HCT116 (cell line): ENCODE measurements around the gene LBR. TPM values are rescaled to one million over a fixed set of nuclear protein-coding genes. Genes with fewer than 3 reads are reported as not detected.

Source experiments
- ATAC-seq: fragments of 200-7000 bp; cut with Tn5 transposase; 2 replicates; pipeline ENCODE4 v1.9.1; 2020; ENCODE audit warnings: mild to moderate bottlenecking, moderate library complexity
- BruUV-seq: library from RNA; stranded (reverse); fragments of 400-500 nt; replicated peaks from 2 replicates; lab custom pipeline; 2021; lab: Mats Ljungman, UMichigan
- CTCF ChIA-PET: fragments of 300-600 bp; sonication (Branson Sonifier 250); formaldehyde crosslinking; loops from one replicate; lab custom pipeline; 2021; ENCODE audit warnings: antibody characterized with exemption; lab: Charles Lee
- POLR2A ChIA-PET: fragments of 300-600, 350-600 bp; sonication (Branson Sonifier 250); formaldehyde crosslinking; loops from one replicate; lab custom pipeline; 2021; ENCODE audit warnings: antibody characterized with exemption; lab: Charles Lee
- RAD21 ChIA-PET, 2 experiments: fragments of 300-600 bp; sonication (Branson Sonifier 250); formaldehyde crosslinking; loops; one replicate each; lab custom pipeline; 2023; ENCODE audit warnings: low total read pairs in 2 of 2; ENCODE audit not compliant: uncharacterized antibody in 2 of 2, unreplicated experiment in 2 of 2, low non-redundant PET in 1 of 2; lab: Charles Lee
- DNase-seq: peaks from one replicate; pipeline ENCODE4 v3.0.0-alpha.2; 2010; ENCODE audit warnings: low read depth, low spot score
- H2AFZ ChIP-seq: fragments of 200-600 bp; shearing (Covaris generic), sonication (generic); 2 replicates; pipeline ENCODE4 v1.6.1; 2017; ENCODE audit warnings: low read depth, mixed run types, mixed read lengths, antibody characterized with exemption, low read length; ENCODE audit not compliant: poor library complexity, severe bottlenecking
- H3K27ac ChIP-seq: 2 replicates; pipeline ENCODE4 v1.5.1; 2012; ENCODE audit warnings: low read depth, low read length
- H3K27me3 ChIP-seq: fragments of 200-600 bp; sonication (generic); 2 replicates; pipeline ENCODE4 v1.6.1; 2016; ENCODE audit warnings: mixed run types, low read length, mixed read lengths; ENCODE audit not compliant: insufficient read depth
- H3K36me3 ChIP-seq, 2 experiments: fragments of 200-500 bp in 1 of 2; fragments of 200-600 bp in 1 of 2; sonication (Bioruptor generic) in 1 of 2; sonication (generic) in 1 of 2; 2 replicates each; pipeline versions ENCODE4 v1.5.1 to v1.6.1; 2014 to 2016; ENCODE audit warnings: low read length in 2 of 2, inconsistent platforms in 1 of 2, mixed read lengths in 1 of 2, mixed run types in 1 of 2; ENCODE audit not compliant: insufficient read depth in 2 of 2, control insufficient read depth in 1 of 2
- H3K4me1 ChIP-seq, 2 experiments: fragments of 200-600 bp in 1 of 2; sonication (generic) in 1 of 2; 2 replicates each; pipeline versions ENCODE4 v1.5.1 to v1.6.1; 2012 to 2017; ENCODE audit warnings: low read length in 2 of 2, inconsistent platforms in 1 of 2, mild to moderate bottlenecking in 1 of 2, mixed read lengths in 1 of 2, mixed run types in 1 of 2, moderate library complexity in 1 of 2; ENCODE audit not compliant: insufficient read depth in 2 of 2, control insufficient read depth in 1 of 2
- H3K4me2 ChIP-seq: fragments of 200-600 bp; sonication (generic); 2 replicates; pipeline ENCODE4 v1.6.1; 2017; ENCODE audit warnings: mixed run types, low read length, mixed read lengths
- H3K4me3 ChIP-seq, 2 experiments: fragments of 200-600 bp in 1 of 2; sonication (generic) in 1 of 2; replicated peaks in 1 of 2; 2 replicates each; pipeline ENCODE4 v1.5.1; 2011 to 2016; ENCODE audit warnings: low read length in 2 of 2, control low read depth in 1 of 2, low read depth in 1 of 2, mild to moderate bottlenecking in 1 of 2, mixed read lengths in 1 of 2, mixed run types in 1 of 2
- H3K79me2 ChIP-seq: fragments of 200-600 bp; sonication (generic); 2 replicates; pipeline ENCODE4 v1.6.1; 2017; ENCODE audit warnings: mild to moderate bottlenecking, mixed run types, low read length, moderate library complexity, mixed read lengths; ENCODE audit not compliant: insufficient read depth
- H3K9ac ChIP-seq: fragments of 200-600 bp; sonication (generic); 2 replicates; pipeline ENCODE4 v1.6.1; 2016; ENCODE audit warnings: low read length, mixed read lengths
- H3K9me2 ChIP-seq: fragments of 200-600 bp; sonication (generic), shearing (Covaris generic); 2 replicates; pipeline ENCODE4 v1.6.1; 2017; ENCODE audit warnings: mixed run types, mild to moderate bottlenecking, moderate library complexity; ENCODE audit not compliant: insufficient read depth
- H3K9me3 ChIP-seq, 2 experiments: fragments of 200-500 bp in 1 of 2; fragments of 200-600 bp in 1 of 2; sonication (Bioruptor generic) in 1 of 2; sonication (generic) in 1 of 2; 2 replicates each; pipeline ENCODE4 v1.6.1; 2014 to 2017; ENCODE audit warnings: low read length in 2 of 2, mixed read lengths in 2 of 2, inconsistent platforms in 1 of 2, low read depth in 1 of 2, mild to moderate bottlenecking in 1 of 2, mixed run types in 1 of 2, moderate library complexity in 1 of 2; ENCODE audit not compliant: control insufficient read depth in 1 of 2, insufficient read depth in 1 of 2
- H4K20me1 ChIP-seq: fragments of 200-600 bp; sonication (generic), shearing (Covaris generic); 2 replicates; pipeline ENCODE4 v1.6.1; 2017; ENCODE audit warnings: mixed run types, mild to moderate bottlenecking, moderate library complexity; ENCODE audit not compliant: insufficient read depth
- CEBPB ChIP-seq: IDR thresholded peaks from 2 replicates; pipeline ENCODE4 v1.6.1; 2012; ENCODE audit warnings: low read depth
- ELF1 ChIP-seq: IDR thresholded peaks from 2 replicates; pipeline ENCODE4 v1.6.1; 2012; ENCODE audit warnings: low read depth, borderline replicate concordance
- JUND ChIP-seq: IDR thresholded peaks from 2 replicates; pipeline ENCODE4 v1.6.1; 2012
- POLR2A ChIP-seq: IDR thresholded peaks from 2 replicates; pipeline ENCODE4 v1.7.0; 2011; ENCODE audit warnings: borderline replicate concordance; ENCODE audit not compliant: insufficient read depth, insufficient read length; ENCODE audit errors: extremely low read depth
- RAD21 ChIP-seq: IDR thresholded peaks from 2 replicates; pipeline ENCODE4 v1.6.1; 2012; ENCODE audit warnings: low read depth, mild to moderate bottlenecking
- SRF ChIP-seq: IDR thresholded peaks from 2 replicates; pipeline ENCODE4 v1.6.1; 2012; ENCODE audit warnings: low read depth
- TCF7L2 ChIP-seq: IDR thresholded peaks from 2 replicates; pipeline ENCODE4 v1.7.0; 2011; ENCODE audit warnings: borderline replicate concordance, inconsistent platforms; ENCODE audit not compliant: insufficient read depth, insufficient read length; ENCODE audit errors: extremely low read depth
- ZNF274 ChIP-seq: fragments of 200-500 bp; sonication (Bioruptor generic); IDR thresholded peaks from 2 replicates; pipeline ENCODE4 v1.6.1; 2014; ENCODE audit warnings: mild to moderate bottlenecking, low read depth, low read length, inconsistent platforms
- intact Hi-C: fragments of 100-400 bp; cut with micrococcal nuclease; formaldehyde crosslinking; loops from 2 replicates; pipeline ENCODE4 v1.10.0; 2022
- total RNA-seq: library from RNA; stranded (reverse); gene quantifications from one replicate; pipeline ENCODE4 v1.2.1, GENCODE V29; 2021; ENCODE audit not compliant: unreplicated experiment
- TF ChIP-seq, protein P1 (sequence below): IDR thresholded peaks from 2 replicates; pipeline ENCODE4 v1.6.1; 2011; ENCODE audit warnings: mild to moderate bottlenecking, low read length, moderate library complexity; ENCODE audit not compliant: insufficient replicate concordance; ENCODE audit errors: extremely low read depth
- TF ChIP-seq, protein P2 (sequence below): IDR thresholded peaks from 2 replicates; pipeline ENCODE4 v1.6.1; 2012
- TF ChIP-seq, protein P3 (sequence below): IDR thresholded peaks from 2 replicates; pipeline ENCODE4 v1.6.1; 2012; ENCODE audit warnings: low read depth

LBR gene
- total RNA-seq, 1 experiment from 2014 or later, result 97.4 TPM

DNA sequence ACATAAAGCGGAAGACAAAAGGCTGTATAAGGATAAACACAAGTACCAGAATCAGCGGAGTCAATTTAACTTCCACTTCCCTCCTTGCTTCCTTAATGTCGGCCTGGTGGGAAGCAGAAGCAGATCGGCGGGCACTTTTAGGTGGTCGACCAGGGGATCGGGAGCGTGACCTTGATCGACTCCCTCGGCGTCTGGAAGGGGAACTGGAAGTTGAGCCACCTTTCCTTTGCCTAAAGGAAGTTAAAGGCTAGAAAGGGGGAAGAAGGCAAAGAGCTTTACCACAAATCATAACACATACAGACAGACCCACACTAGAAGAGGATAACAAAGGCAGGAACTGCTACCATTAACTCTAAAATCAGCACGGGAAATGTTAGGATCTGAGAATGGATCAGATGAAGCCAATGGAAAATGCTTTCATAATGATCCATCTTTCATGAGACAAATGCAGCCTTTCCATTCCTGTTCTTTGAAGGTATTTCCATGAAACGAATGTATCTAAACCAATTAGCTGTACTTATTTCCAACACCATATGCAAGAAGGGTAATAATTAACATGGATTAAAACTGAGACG, 5.7 kb downstream of the LBR start (continued):
- TF ChIP-seq, protein P1, sequence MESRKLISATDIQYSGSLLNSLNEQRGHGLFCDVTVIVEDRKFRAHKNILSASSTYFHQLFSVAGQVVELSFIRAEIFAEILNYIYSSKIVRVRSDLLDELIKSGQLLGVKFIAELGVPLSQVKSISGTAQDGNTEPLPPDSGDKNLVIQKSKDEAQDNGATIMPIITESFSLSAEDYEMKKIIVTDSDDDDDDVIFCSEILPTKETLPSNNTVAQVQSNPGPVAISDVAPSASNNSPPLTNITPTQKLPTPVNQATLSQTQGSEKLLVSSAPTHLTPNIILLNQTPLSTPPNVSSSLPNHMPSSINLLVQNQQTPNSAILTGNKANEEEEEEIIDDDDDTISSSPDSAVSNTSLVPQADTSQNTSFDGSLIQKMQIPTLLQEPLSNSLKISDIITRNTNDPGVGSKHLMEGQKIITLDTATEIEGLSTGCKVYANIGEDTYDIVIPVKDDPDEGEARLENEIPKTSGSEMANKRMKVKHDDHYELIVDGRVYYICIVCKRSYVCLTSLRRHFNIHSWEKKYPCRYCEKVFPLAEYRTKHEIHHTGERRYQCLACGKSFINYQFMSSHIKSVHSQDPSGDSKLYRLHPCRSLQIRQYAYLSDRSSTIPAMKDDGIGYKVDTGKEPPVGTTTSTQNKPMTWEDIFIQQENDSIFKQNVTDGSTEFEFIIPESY, result no peak
- TF ChIP-seq SRF (no peak), JUND (no peak)
- TF ChIP-seq, protein P2, sequence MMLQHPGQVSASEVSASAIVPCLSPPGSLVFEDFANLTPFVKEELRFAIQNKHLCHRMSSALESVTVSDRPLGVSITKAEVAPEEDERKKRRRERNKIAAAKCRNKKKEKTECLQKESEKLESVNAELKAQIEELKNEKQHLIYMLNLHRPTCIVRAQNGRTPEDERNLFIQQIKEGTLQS, result no peak

DNA sequence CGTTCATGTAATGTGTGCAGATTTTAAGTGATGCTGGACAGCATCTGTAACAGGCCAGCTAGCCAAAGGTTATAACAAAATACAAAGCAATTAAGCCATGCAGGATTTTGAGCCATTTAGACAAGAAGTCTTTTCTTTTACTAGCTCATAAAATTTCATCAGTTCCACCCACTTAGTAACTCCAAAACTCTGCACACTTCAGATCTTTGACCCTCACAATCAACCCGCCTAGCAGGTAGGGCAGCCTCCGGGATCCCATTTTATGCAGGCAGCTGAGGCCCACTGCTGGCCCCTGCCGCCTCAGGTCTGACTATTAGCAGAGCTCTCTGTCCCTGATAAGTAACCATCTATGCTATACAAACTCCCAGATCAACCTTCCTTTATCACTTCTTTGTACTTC, 9.2 kb downstream of the LBR start:
- H3K9me3 ChIP-seq, result no peaks in the 10 kb centered on the region
- H4K20me1 ChIP-seq, result peaks cover 3% of the 10 kb centered on the region; the same call in 1 of the 2 replicates
- TF ChIP-seq, protein P3, sequence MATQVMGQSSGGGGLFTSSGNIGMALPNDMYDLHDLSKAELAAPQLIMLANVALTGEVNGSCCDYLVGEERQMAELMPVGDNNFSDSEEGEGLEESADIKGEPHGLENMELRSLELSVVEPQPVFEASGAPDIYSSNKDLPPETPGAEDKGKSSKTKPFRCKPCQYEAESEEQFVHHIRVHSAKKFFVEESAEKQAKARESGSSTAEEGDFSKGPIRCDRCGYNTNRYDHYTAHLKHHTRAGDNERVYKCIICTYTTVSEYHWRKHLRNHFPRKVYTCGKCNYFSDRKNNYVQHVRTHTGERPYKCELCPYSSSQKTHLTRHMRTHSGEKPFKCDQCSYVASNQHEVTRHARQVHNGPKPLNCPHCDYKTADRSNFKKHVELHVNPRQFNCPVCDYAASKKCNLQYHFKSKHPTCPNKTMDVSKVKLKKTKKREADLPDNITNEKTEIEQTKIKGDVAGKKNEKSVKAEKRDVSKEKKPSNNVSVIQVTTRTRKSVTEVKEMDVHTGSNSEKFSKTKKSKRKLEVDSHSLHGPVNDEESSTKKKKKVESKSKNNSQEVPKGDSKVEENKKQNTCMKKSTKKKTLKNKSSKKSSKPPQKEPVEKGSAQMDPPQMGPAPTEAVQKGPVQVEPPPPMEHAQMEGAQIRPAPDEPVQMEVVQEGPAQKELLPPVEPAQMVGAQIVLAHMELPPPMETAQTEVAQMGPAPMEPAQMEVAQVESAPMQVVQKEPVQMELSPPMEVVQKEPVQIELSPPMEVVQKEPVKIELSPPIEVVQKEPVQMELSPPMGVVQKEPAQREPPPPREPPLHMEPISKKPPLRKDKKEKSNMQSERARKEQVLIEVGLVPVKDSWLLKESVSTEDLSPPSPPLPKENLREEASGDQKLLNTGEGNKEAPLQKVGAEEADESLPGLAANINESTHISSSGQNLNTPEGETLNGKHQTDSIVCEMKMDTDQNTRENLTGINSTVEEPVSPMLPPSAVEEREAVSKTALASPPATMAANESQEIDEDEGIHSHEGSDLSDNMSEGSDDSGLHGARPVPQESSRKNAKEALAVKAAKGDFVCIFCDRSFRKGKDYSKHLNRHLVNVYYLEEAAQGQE, result no peak
- TF ChIP-seq POLR2A (no peak), ELF1 (no peak), CEBPB (no peak), ZNF274 (no peak), TCF7L2 (no peak), SRF (no peak), RAD21 (no peak)
- TF ChIP-seq, protein P1, result no peak
- BruUV-seq, result no TSS peak
- no peak overlapping the region for H3K27ac ChIP-seq
- peaks cover 44 to 52% of the 10 kb centered on the region in 2 experiments for H3K36me3 ChIP-seq
- H3K4me1 ChIP-seq, result peaks cover 3 to 4% of the 10 kb centered on the region in 2 experiments; a peak in 2 of 4 replicates
- no peak overlapping the region for H3K9ac ChIP-seq
- no peak overlapping the region for H3K4me2 ChIP-seq
- ChIA-PET RAD21 (no interaction called here), POLR2A (no interaction called here), CTCF (no interaction called here)
- ATAC-seq (no peak), DNase-seq (no peak)
- no peak overlapping the region for H3K4me3 ChIP-seq
- no peaks in the 10 kb centered on the region for H3K27me3 ChIP-seq
- H3K9me2 ChIP-seq, result no peaks in the 10 kb centered on the region
- H2AFZ ChIP-seq, result no peak overlapping the region
- intact Hi-C loops, result no loop called here
- peaks cover 90% of the 10 kb centered on the region for H3K79me2 ChIP-seq
